GM13976 (cell line): ENCODE data around the gene ZNF584.
"Not testable (repeated sequence)": the region's sequence is repeated elsewhere in the genome, so short reads cannot be mapped to it uniquely, and the experiment has no call there.

Source experiments
- DNase-seq: peaks from one replicate; pipeline ENCODE4 v3.0.0; 2012; ENCODE audit warnings: low spot score
- CTCF ChIP-seq: IDR thresholded peaks from 2 replicates; pipeline ENCODE4 v1.5.1; 2012; ENCODE audit warnings: borderline replicate concordance, mild to moderate bottlenecking; ENCODE audit not compliant: insufficient read depth; ENCODE audit errors: extremely low read depth, missing control alignments, control extremely low read depth
- in situ Hi-C: fragments of 300-500 bp; cut with MboI; formaldehyde crosslinking; loops from one replicate; pipeline ENCODE4 v1.12.0; 2022; ENCODE audit warnings: low sequenced_read_pairs, mixed read lengths, inconsistent platforms; ENCODE audit not compliant: unreplicated experiment

Gene ZNF584

DNA sequence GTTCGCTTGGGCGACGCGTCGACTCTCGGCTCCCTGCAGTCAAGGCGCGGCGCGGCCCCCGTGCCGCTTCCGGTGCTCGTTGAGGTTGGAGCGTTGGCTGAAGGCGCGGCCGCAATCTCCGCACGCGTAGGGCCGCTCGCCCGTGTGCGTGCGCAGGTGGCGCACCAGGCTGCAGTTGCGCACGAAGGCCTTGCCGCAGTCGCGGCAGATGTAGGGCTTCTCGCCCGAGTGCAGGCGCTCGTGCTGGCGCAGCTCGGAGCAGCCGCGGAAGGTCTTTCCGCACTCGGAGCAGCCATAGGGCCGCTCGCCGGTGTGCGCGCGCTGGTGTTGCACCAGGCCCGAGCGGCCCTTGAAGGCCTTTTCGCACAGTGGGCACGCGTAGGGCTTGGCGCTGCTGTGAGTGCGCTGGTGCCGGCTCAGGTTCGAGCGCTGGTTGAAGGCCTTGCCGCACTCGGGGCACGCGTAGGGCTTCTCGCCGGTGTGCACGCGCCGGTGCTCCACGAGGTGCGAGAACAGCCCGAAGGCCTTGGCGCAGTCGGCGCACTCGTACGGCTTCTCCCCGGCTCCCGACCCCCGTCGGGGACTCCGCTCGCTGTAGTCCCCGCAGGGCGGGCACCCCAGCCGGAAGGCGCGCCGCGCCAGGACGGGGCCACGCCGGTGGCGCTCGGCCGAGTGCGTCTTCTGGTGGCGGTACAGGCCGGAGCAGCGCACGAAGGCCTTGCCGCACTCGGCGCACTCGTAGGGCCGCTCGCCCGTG, 40.6 kb upstream of the ZNF584 start:
- in situ Hi-C loops, result no loop called here
- no peak for TF ChIP-seq CTCF
- no peak for DNase-seq

GRCh38 chr19:58368561-58369360, 39.7 kb upstream of the ZNF584 start:
- in situ Hi-C loops, result no loop called here
- no peak for TF ChIP-seq CTCF
- DNase-seq, result no peak

- no peak for TF ChIP-seq CTCF
- no peak for DNase-seq
- in situ Hi-C loops, result no loop called here
Observed at GRCh38 chr19:58372311-58373133, 35.9 kb upstream of the ZNF584 start.

DNA sequence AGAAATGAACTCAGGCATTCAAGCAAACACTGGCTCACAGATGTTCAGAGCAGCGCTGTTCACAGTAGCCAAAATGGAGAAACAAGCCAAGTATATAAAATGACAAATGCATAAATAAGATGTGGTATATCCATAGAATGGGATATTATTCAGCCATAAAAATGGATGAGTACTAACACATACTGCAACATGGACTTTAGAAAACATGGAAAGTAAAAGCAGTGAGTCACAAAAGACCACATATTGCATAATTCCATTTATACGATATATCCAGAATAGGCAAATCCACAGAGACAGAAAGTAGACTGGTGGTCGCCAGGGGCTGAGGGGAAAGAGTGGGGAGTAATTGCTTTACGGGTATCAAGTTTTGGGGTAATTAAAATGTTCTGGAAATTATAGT, 34.2 kb upstream of the ZNF584 start:
- no peak for TF ChIP-seq CTCF
- DNase-seq, result no peak
- in situ Hi-C loops, result no loop called here

GRCh38 chr19:58376724-58377123, 31.7 kb upstream of the ZNF584 start:
- in situ Hi-C loops, DNase-seq: not testable (repeated sequence)

- no peak for DNase-seq
Observed at GRCh38 chr19:58379246-58379645, 29.2 kb upstream of the ZNF584 start.

More at GRCh38 chr19:58379246-58379645, 29.2 kb upstream of the ZNF584 start:
- in situ Hi-C loops, result no loop called here
- TF ChIP-seq CTCF, result no peak
